Stimulated activated CD4-positive, alpha-beta T cell treated with anti-CD3 and anti-CD28 coated beads, Interleukin-12 subunit alpha, Interleukin-12 subunit beta, amount 100 ng/mL, for 4 hours (primary cell): ENCODE measurements around the gene STT3A.

Experiments
- DNase-seq: peaks from one replicate; pipeline ENCODE4 v3.0.0-alpha.2; 2020

STT3A gene

GRCh38 chr11:125591649-125592304 is 875 bp upstream of the STT3A start:
- peak; percentile 23 for DNase-seq

GRCh38 chr11:125593114-125593820 is 615 bp downstream of the STT3A start:
- DNase-seq: no peak

DNA sequence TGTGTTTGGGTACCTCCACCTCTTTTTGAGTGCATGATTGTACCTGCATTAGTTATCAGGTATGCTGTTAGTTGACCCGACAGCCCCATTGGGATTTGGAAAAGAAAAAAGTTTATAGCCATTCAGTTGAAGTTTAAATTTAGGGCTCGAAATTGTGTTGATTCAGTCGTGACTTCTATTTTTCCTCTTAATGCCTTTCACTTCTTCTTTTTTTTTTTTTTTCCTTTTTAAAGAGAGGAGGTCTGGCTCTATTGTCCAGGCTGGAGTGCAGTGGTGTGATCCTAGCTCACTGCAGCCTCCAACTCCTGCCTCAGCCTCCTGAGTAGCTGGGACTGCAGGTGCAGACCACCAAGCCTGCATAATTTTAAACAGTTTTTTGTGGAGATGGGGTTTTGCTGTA is 2.3 kb downstream of the STT3A start:
- no peak for DNase-seq

DNA sequence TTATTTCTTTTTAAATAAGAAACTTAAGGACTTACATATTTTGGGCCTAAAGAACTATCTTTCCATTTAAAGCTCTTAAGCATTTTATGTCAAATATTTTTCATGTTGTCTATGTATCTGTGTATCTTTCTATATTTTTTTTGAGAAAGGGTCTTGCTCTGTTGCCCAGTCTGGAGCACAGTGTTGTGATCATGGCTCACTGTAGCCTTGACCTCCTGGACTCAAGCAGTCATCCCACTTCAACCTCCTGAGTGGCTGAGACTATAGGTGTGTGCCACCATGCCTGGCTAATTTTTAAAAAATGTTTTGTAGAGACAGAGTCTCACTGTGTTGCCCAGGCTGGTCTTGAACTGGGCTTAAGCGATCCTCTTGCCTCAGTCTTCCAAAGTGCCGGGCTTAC is 8.0 kb downstream of the STT3A start:
- DNase-seq: no peak

DNA sequence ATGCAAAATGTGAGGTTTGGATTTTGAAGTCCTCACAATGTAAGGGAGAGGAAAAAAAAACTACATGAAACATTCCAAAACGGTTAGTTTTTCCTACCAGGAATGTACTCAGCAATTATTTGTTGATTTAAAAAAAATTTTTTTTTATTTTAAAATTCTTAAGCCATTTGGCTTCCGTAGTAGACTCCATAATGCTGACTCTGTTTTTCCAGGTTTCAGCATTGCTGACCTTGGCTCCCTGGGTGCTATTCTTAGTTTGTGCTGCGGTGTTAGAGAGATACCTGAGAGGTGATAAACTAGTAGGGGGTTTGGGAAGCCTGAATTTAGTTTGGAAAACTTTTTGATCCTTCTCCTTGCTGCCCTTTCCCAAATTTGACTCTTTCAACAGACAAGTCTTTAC is 10.6 kb downstream of the STT3A start:
- DNase-seq: no peak

GRCh38 chr11:125605417-125605816 is 12.8 kb downstream of the STT3A start:
- no peak for DNase-seq

- DNase-seq: no peak
Measured at GRCh38 chr11:125609545-125609944, 16.9 kb downstream of the STT3A start.

GRCh38 chr11:125618383-125618782 is 25.7 kb downstream of the STT3A start:
- no peak for DNase-seq

DNA sequence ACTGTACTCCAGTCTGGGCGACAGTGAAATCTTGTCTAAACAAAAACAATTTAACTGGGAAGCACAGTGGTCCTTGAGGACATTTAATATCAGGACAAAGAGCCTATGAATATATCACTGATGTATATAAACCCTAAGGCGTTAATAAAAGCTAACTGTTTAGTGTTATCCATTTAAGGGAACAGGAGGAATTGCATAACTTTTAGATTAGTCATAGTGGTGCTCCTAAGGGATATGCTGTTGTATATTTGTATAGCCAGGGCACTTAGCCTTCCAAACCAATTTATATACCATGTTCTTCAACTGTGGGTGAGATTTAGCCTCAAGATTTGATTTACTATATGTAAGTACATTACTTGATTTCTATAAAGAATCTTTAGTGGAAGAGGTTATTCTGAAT is 29.3 kb downstream of the STT3A start:
- no peak for DNase-seq

DNA sequence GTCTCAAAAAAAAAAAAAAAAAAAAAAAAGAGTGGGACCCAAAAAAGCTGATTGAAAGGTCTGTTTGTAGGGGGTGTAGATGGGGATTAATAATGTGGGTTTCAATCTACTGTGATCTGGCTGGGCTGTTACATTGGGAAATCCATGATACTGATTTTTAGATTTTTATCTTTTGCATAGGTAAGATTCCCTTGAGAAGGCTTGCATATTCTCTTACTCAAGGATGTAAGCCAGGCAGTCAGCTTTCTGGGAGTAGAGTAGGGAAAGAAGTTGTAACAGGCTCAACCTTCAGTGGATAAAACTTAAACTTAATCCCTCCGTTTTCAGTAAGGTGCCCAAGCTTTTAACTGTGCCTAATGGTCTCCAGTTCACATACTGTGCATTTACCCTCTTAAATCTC is 30.4 kb downstream of the STT3A start:
- DNase-seq: no peak

DNA sequence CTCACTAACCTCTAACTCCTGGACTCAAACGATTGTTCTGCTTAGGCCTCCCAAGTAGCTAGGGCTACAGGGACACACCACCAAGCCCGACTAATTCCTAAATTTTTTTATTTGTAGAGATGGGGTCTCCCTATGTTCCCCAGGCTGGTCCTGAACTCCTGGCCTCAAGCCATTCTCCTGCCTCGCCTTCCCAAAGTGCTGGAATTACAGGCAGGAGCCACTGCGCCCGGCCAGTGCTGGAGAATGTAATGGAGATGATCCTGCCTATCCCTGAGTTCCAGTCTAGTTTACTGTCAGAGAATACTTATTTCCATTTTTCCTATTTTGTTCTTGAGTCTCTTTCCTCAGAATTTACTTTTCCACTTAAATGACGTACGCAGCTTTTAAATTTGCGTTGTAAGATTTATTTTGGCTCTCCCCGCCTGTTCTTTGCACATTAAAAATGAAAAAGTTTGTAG is 32.1 kb downstream of the STT3A start, which contains the start of gene CHEK1:
Gene CHEK1 (plus strand): TSS at position 408 of the 458 bp plus-strand sequence. CDS start 1,606 bp downstream, outside the sequence.
- no peak for DNase-seq

DNA sequence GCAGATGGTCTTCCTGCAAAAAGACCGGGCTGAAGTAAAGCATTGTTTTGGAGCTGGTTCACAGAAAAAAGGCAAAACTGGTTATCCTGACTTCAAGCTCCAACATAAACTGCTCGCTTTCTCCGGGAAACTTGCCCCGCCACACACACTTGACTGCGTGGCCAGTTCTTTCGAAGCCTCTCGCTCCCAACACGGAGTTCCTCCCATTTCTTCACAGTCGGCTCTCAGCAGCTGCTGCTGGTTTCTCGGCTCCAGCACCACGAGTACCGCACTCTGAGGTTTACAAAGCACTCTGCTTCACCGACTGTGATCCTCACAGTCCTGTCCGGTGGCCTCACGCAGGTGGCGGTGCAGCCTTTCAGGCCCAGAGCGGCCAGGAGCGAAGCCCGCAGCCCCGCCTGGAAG is 32.6 kb downstream of the STT3A start:
- DNase-seq: no peak

DNA sequence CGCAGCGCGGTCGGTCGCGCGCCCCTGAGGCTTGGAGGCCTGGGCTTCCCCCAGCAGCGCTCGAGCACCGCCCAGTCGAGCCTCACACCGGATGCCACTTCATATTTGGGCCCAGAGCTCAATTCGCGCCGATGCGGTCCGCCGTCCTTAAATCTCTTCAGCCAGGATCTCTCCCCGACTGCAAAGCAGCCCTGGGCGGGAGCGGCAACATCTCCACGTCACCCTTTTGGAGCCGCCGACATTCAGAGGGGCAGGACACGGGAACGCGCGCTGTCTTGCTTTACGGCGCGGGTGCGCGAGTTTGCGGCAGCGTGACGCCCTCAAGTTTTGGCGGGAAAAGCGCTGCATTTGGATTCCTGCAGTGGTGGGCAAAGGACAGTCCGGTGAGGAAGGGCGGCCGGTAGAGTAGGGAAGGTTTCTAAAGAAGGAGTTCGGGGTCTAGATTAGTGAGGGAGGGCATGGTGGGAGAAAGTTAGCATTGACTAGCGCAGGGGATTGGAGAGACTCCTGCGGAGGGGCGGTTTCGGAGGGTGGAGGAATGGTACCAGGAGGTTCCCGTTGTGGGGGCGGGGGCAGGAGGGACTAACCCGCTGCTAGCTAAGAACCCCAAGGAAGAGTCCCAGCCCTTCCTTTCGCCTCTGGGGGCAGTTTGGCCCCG is 33.1 kb downstream of the STT3A start:
- DNase-seq: peak; percentile 84

DNA sequence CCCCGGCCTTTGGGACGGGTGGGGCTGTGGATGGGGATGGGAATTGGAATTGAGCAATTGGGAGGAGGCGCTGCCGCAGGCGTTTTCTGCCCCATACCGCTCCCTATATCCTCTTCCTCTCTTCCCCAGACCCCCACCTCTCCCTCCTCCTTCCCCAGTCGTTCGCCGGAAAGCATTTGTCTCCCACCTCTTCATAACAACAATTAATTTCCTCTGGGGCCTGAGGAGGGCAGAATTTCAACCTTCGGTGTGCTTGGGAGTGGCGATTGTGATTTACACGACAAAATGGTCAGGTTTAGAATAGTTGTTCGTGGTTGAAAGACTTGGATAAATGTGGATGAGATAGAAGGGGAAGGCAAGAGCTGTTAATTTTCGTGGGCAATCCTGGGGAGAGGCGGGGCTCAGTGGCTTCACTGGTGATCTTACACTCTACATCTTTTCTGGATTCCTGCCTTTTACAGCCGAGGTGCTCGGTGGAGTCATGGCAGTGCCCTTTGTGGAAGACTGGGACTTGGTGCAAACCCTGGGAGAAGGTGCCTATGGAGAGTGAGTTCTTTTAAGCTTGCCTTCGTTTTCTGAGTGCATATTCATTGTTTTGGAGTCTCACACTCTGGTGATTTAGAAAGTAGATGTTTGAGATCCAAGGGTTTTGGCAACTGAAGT is 33.8 kb downstream of the STT3A start:
- peak; percentile 7 for DNase-seq

GRCh38 chr11:125627236-125627910 is 34.7 kb downstream of the STT3A start:
- no peak for DNase-seq

GRCh38 chr11:125637840-125638239 is 45.2 kb downstream of the STT3A start:
- DNase-seq: no peak

- DNase-seq: no peak
Measured at GRCh38 chr11:125638315-125638714, 45.7 kb downstream of the STT3A start.

- no peak for DNase-seq
Measured at GRCh38 chr11:125645871-125646270, 53.2 kb downstream of the STT3A start.

GRCh38 chr11:125649465-125650166 is 57.0 kb downstream of the STT3A start:
- DNase-seq: no peak

DNA sequence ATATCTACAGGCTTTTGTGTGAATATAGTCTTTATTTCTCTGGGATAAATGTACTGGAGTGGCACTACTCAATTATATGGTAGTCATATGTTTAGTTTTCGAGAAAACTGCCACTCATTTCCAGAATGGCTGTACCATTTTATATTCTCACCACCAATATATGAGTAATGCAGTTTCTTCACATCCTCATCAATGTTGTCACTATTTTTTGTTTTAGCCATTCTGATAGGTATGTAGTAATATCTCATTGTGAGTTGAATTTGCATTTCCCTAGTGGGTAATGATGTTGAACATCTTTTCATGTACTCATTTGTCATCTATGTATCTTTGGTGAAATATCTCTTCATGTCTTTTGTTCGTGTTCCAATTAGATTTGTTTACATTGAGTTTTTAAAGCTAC is 70.0 kb downstream of the STT3A start:
- DNase-seq: no peak

- no peak for DNase-seq
Measured at GRCh38 chr11:125663910-125664309, 71.3 kb downstream of the STT3A start.

- no peak for DNase-seq
Measured at GRCh38 chr11:125667151-125667550, 74.5 kb downstream of the STT3A start.
